Caki2 (cell line): Measurements from ENCODE around the gene SPIN2B. TPM values are rescaled to one million over a fixed set of nuclear protein-coding genes. Genes with fewer than 3 reads are reported as not detected.
"Not testable (repeated sequence)": the region's sequence is repeated elsewhere in the genome, so short reads cannot be mapped to it uniquely, and the experiment has no call there.

ENCODE experiments used
- DNase-seq: peaks from one replicate; pipeline ENCODE4 v3.0.0-alpha.2; 2015; ENCODE audit warnings: low read depth
- in situ Hi-C: cut with HindIII; loops from 2 replicates; pipeline ENCODE4 v1.10.0; 2016; ENCODE audit warnings: low sequenced_read_pairs, low pct_unique_long_range_greater_than_20kb, mixed read lengths
- total RNA-seq: library from RNA; depleted of rRNA; stranded (reverse); fragments of >200 nt; shearing (Covaris generic); gene quantifications from 2 replicates; pipeline ENCODE4 v1.2.3, GENCODE V29; 2014; ENCODE audit warnings: low replicate concordance; rRNA removed

Gene SPIN2B
- total RNA-seq: 5.4 and 23.0 TPM in 2 replicates

DNA sequence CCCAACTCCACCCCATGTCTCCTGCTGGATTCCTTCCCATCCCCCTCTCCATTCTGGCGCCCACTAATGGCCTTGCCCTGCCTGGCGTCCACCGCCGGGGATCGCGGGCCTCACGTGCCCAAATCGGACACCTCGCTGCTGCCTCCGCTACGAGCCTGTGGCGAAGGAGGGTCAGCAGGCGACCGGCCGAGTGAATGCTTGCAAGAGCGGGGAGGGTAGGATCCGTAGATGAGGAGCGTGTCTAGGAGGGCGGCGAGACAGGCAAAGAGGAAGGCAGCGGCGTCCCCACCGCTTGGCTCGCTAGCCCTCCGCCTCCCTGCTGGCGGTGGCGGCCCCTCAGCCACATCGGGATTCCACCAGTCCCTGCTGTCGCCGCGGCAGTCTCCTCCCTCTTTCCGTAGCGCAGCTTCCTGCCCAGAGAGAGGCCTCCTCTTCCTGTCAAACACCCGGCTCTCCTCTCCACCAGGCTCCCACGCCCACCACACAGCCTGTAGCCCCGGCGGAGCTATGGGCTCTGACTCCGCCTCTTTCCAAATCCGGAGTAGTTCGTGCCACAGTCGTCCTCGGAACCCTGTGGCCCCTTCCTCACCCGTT is at the start of gene SPIN2B:
Gene SPIN2B (minus strand): TSS at position 387 of the 594 bp plus-strand sequence.
- DNase-seq: peak; percentile 84
- in situ Hi-C loops: no loop called here

DNA sequence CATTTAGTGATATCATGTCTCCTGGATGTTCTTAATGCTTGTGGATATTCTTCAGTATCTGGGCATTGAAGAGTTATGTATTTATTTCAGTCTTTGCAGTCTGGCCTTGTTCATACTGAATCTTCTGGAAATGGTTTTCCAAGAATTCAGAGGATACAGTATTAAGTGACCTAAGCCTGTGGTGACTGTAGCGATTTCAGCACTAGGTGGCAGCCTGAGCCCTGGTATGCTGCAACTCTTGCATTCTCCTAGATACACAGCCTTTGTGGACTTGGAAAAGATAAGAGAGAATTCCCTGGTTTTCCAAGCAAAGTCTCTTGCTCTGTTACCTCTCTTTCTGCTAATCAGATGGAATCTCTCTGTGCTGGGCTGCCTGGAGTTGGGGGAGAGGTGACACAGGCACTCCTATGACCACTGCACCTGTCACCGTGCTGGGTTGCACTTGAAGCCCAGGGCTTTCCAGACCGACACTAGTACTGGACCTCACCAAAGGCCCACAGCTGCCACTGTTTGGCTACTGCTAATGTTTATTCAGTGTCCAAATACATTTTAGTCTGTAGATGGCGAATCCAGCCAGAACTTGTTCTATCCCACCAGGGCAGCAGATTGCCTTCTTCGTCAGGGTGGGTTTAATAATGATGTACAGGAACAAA is 35.2 kb upstream of the SPIN2B start:
- in situ Hi-C loops: no loop called here
- peak; percentile 4 for DNase-seq

DNA sequence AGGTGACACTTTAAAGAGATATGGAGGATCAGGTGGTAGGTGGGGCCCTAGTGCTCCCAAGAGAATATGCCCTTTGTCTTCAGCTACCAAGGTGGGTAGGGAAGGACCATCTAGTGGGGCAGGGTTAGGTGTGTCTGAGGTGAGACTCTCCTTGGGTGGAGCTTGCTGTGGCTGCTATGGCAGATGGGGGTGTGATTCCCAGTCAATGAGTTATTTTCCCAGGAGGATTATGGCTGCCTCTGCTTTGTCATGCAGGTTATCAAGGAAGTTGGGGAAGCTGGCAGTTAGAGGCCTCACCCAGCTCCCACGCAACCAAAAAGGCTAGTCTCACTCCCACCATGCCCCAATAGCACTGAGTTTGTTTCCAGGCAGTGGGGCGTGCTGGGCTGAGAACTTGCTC is 33.8 kb upstream of the SPIN2B start:
- DNase-seq: no peak
- in situ Hi-C loops: no loop called here

DNA sequence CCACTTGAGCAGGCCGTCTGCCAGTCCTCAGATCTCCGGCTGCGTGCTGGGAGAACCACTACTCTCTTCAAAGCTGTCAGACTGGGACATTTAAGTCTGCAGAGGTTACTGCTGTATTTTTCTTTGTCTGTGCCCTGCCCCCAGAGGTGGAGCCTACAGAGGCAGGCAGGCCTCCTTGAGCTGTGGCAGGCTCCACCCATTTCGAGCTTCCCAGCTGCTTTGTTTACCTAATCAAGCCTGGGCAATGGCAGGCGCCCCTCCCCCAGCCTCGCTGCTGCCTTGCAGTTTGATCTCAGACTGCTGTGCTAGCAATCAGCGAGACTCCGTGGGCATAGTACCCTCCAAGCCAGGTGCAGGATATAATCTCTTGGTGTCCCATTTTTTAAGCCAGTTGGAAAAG is 30.9 kb upstream of the SPIN2B start:
- in situ Hi-C loops, DNase-seq: not testable (repeated sequence)

DNA sequence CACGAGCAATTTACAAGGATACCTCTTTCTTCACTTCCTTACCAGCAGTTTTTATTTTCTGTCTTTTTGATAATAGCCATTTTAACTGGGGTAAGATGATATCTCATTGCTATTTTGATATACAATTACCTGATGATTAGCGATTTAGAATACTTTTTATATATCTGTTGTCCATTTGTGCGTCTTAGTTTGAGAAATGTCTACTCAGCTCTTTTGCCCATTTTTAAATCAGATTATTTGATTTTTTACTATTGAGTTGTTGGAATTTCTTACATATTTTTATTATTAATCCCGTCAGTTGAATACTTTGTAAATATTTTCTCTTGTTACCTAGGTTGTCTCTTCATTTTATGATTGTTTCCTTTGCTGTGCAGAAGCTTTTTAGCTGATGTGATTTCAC is 17.3 kb upstream of the SPIN2B start:
- in situ Hi-C loops: no loop called here
- no peak for DNase-seq

DNA sequence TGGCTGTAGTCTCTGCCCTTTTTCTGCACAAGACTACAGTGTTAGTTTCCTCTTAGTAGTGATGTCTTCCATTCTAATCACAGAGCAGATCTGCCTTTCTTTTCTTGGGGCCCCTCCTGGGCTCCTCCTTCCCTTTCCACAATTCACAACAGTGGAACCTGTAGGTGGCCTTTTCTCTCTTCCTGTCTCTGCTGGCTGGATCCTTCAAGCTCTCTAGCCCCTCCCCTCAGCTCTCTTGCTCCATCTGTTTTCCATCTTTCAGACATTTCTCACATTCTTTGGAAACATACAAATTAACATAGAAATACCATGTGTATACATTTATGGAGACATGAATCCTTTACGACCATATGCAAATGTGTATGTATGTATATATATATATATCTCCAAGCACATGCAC is 16.2 kb upstream of the SPIN2B start:
- no peak for DNase-seq
- in situ Hi-C loops: no loop called here

DNA sequence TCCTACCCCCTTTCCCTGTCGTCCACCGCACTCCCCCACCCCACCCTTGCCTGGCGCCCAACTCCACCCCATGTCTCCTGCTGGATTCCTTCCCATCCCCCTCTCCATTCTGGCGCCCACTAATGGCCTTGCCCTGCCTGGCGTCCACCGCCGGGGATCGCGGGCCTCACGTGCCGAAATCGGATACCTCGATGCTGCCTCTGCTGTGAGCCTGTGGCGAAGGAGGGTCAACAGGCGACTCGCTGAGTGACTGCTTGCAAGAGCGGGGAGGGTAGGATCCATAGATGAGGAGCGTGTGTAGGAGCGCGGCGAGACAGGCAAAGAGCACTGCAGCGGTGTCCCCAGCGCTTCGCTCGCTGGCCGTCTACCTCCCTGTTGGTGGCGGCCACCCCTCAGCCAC is 15.7 kb upstream of the SPIN2B start, which contains the start of gene SPIN2A:
Gene SPIN2A (minus strand): TSS at position 325 of the 400 bp plus-strand sequence. CDS start 800 bp downstream, outside the sequence.
- in situ Hi-C loops, DNase-seq: not testable (repeated sequence)

DNA sequence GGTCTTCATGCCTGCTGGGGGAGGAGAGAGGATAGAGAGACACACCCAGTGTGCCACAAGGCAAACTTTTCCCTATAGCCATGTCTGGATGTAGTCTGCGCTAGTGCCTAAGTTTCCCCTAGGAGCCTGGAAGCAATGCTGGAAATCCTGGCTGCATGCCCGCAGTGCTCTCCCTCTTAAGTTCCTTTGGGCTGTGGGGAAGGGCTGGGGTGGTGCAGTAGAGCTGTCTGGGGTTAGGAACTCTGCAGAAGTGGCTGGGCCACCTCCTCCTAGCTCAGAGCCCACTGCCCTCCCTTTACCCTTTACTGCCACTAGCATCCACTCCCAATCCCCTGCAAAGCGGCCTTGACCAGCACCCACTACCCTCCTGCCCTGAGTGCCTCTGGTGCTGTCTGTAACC is 15.2 kb upstream of the SPIN2B start:
- in situ Hi-C loops, DNase-seq: not testable (repeated sequence)

DNA sequence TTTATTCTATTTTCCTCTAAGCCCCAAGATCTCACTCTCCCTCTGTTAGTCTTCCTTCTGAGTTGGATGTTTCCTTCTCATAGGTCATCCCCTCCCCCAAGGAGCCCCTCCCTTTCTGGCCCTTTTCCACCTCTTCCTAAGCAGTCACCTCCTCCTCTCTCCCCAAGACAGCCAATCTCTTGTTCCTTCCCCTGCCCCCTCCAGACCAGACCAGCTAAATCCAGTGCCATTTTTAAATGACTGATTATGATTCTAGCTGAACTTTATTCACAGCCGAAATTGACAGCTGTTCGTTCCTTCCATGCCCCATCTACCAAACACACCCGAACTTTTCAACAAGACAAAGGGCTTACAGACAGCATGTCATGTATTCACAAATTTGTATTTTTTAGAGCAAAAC is 13.9 kb upstream of the SPIN2B start:
- DNase-seq: no peak
- in situ Hi-C loops: no loop called here

DNA sequence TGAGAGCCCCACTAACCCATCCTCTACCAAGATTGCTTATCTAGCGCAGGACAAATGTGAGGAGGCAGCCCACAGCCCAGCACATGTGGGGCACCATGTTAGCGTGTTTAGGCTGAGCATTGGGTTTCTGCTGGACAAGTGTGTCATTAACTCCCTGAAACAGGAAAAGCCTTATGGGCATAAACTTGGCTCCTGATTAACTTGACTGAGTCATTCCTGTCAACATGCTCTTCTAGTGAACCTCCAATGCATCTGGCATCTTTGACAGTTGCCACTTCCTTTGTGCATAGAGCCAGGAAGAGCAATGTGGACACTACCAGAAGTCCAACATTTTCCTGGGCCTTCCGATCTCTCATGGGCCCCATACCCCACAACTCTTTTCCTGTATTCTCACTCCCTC is 13.4 kb upstream of the SPIN2B start:
- no peak for DNase-seq

DNA sequence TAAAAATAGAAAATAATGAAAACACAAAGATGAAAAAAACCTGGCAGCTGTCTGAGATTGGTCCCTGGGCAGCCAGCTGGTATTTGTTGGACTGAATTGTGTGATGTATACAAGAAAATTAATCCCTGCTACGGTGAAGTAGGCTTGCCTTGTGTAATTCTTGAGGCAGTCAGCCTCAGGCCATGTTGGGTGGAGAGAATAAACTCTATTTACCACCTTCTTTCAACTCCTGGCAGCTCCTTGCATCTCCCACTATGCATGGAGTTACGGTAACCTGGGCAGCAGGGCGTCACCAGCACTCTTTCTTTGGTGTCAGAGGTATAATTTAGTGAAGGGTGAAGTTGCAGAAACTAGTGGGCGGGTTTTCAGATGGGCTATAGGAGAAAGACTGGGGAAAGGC is 12.4 kb upstream of the SPIN2B start:
- in situ Hi-C loops: no loop called here
- DNase-seq: no peak

More for the DNA sequence above, 13.4 kb upstream of the SPIN2B start:
- in situ Hi-C loops: no loop called here

DNA sequence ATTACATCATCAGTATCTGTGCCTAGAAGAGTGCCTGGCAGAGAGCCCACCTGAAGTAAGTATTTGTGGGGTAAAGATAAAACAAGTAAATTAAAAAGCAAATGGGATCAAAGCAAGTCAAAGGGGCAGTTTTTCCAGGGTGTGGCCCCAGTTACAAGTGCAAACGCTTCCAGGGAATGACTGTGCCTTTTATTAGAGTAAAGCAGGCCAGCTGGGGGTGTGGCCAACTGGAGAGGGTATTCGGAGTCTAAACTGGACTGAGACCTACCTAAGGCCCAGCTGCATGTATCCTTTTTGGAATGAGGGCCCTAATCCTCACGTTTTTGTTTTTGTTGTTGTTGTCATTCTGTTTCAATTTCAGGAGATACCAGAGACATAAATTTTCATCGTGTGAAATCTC is 11.9 kb upstream of the SPIN2B start:
- in situ Hi-C loops, DNase-seq: not testable (repeated sequence)

DNA sequence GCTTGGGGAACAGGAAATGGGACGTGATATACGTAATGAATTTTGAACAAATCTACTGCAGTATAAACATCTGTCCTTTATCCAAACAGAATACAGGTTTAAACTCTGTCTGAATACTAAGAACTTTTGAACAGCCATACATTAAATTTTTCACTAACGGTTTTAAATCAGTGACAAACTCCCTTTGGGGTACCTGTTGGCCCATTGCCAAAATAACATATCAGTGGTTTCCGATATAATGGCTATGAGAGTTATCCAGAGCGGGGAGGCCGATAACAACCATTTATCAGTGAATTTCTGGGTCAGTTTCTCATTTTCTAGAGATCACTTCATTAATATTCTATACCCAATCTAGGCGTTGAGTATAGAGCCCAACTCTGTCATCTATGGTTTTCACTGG is 10.7 kb upstream of the SPIN2B start:
- no peak for DNase-seq
- in situ Hi-C loops: no loop called here

DNA sequence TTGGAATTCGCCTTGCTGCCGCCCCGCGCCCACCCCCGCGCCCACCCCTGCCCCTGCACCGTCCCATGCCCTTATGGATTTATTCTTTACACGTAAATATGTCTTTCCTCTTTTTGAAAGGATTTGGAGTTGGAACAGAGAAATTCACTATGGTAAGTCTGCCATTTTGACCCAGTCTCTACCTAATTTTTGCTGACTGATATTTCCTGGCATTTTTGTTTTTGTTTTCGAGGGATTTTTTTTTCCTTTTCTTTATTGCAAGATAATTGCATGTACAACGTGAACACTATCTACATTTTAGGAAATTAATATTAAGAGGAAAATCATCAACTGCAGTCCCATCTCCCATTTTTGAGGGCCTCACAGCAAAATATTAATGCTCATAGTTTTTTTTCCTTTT is 468 bp upstream of the SPIN2B start:
- in situ Hi-C loops: no loop called here
- no peak for DNase-seq

DNA sequence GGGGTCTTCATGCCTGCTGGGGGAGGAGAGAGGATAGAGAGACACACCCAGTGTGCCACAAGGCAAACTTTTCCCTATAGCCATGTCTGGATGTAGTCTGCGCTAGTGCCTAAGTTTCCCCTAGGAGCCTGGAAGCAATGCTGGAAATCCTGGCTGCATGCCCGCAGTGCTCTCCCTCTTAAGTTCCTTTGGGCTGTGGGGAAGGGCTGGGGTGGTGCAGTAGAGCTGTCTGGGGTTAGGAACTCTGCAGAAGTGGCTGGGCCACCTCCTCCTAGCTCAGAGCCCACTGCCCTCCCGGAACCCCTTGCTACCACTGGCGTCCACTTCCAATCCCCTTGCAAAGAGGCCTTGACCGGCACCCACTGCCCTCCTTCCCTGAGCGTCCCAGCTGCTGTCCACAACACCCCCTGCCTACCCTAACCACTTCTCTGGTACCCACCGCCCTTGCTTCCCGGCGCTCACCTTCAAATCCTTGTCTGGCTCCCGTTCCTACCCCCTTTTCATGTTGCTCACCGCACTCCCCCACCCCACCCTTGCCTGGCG is 658 bp downstream of the SPIN2B start:
- DNase-seq, in situ Hi-C loops: not testable (repeated sequence)

DNA sequence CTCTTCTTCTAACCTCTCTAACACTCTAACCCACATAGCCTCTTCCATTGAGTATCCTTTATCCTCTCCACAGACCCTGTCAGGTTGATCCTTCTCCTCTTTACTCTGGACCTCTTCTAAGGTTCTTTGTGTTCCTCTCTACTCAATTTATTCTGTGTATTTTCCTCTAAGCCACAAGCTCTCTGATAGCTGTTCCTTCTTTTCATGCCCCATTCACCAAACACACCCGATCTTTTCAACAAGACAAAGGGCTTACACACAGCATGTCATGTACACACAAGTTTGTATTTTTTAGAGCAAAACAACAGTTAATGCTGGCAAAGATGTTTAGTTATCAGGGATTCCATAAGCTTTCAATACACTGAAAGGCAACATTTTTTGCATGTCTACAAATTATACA is 1.9 kb downstream of the SPIN2B start:
- in situ Hi-C loops: no loop called here
- DNase-seq: no peak

DNA sequence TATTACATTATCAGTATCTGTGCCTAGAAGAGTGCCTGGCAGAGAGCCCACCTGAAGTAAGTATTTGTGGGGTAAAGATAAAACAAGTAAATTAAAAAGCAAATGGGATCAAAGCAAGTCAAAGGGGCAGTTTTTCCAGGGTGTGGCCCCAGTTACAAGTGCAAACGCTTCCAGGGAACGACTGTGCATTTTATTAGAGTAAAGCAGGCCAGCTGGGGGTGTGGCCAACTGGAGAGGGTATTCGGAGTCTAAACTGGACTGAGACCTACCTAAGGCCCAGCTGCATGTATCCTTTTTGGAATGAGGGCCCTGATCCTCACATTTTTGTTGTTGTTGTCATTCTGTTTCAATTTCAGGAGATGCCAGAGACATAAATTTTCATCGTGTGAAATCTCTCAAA is 3.8 kb downstream of the SPIN2B start:
- not testable (repeated sequence) for DNase-seq

DNA sequence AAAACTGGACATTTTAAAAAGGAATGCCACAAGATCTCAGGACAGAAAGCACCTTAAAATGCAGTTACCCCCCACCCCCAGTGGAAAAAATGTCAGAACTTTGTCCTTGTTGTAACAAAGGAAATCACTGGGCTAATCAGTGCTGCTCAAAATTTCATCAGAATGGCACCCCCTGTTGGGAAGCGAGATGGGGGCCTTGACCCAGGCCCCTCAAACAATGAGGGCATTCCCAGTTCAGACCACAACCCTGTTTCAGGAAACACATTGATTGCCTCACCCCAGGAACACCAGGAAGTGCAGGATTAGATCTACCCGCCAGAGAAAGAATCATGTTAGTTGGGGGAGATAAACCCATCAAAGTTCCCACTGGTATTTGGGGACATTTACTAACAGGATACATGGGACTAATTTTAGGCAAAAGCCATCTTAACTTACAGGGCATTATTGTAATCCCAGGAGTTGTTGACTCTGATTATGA is 16.4 kb downstream of the SPIN2B start:
- in situ Hi-C loops: no loop called here
- no peak for DNase-seq

More for the DNA sequence above, 3.8 kb downstream of the SPIN2B start:
- in situ Hi-C loops: not testable (repeated sequence)

DNA sequence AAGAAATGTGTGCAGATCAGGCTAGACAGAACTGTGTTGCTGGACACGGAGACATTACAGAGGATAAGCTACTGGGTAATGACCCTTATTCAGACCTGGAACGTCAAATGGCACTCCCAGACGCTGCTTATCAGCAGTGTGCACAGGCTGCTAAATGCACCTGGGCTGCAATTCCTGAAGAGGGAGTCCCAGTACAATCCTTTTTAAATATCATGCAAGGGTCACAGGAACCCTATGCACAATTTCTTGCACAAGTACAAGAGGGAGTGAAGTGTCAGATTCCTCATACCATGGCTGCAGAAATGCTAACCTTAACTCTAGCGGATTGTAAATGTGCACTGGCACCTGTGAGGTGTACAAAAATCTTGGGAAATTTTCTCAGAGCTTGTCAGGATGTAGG is 16.9 kb downstream of the SPIN2B start:
- DNase-seq: no peak
- in situ Hi-C loops: no loop called here
